H9 (cell line): Measurements from ENCODE around the gene PTDSS2. TPM values are rescaled to one million over a fixed set of nuclear protein-coding genes. Genes with fewer than 3 reads are reported as not detected.

Experiments
- DNase-seq: peaks from one replicate; pipeline ENCODE4 v3.0.0-alpha.2; 2017
- H2AFZ ChIP-seq: one replicate; pipeline ENCODE4 v1.6.1; 2013; ENCODE audit warnings: mild to moderate bottlenecking, low read length, control low read depth, moderate library complexity
- H2AK5ac ChIP-seq: 2 replicates; pipeline ENCODE4 v1.6.1; 2013; ENCODE audit warnings: low read length, control low read depth, mixed read lengths; ENCODE audit not compliant: insufficient read length
- H2BK120ac ChIP-seq: one replicate; pipeline ENCODE4 v1.6.1; 2013; ENCODE audit warnings: low read depth, mild to moderate bottlenecking, low read length, control low read depth, inconsistent platforms; ENCODE audit not compliant: poor library complexity, severe bottlenecking
- H2BK12ac ChIP-seq: 2 replicates; pipeline ENCODE4 v1.6.1; 2013; ENCODE audit warnings: low read length, control low read depth, mixed read lengths, low read depth; ENCODE audit not compliant: insufficient read length
- H2BK15ac ChIP-seq: 2 replicates; pipeline ENCODE4 v1.6.1; 2013; ENCODE audit warnings: low read depth, low read length, control low read depth
- H2BK20ac ChIP-seq: one replicate; pipeline ENCODE4 v1.6.1; 2013; ENCODE audit warnings: low read depth, mild to moderate bottlenecking, low read length, control low read depth, inconsistent platforms; ENCODE audit not compliant: poor library complexity, severe bottlenecking
- H2BK5ac ChIP-seq: 2 replicates; pipeline ENCODE4 v1.6.1; 2013; ENCODE audit warnings: low read length, control low read depth, mixed read lengths; ENCODE audit not compliant: insufficient read length
- H3K14ac ChIP-seq: 2 replicates; pipeline ENCODE4 v1.6.1; 2013; ENCODE audit warnings: low read length, control low read depth; ENCODE audit not compliant: insufficient read depth
- H3K18ac ChIP-seq: 2 replicates; pipeline ENCODE4 v1.6.1; 2013; ENCODE audit warnings: low read depth, mild to moderate bottlenecking, mixed read lengths, low read length, control low read depth; ENCODE audit not compliant: insufficient read length
- H3K23ac ChIP-seq: 2 replicates; pipeline ENCODE4 v1.6.1; 2013; ENCODE audit warnings: low read length, control low read depth, mixed read lengths, low read depth; ENCODE audit not compliant: insufficient read length
- H3K23me2 ChIP-seq: 2 replicates; pipeline ENCODE4 v1.6.1; 2013; ENCODE audit warnings: low read depth, mild to moderate bottlenecking, mixed read lengths, low read length, control low read depth; ENCODE audit not compliant: insufficient read length, poor library complexity, severe bottlenecking
- H3K27ac ChIP-seq: 2 replicates; pipeline ENCODE4 v1.5.1; 2013; ENCODE audit warnings: low read length, control low read depth, mixed read lengths, low read depth; ENCODE audit not compliant: insufficient read length
- H3K27me3 ChIP-seq: 2 replicates; pipeline ENCODE4 v1.6.1; 2013; ENCODE audit warnings: low read length, control low read depth, inconsistent platforms; ENCODE audit not compliant: insufficient read depth
- H3K4ac ChIP-seq: 2 replicates; pipeline ENCODE4 v1.6.1; 2013; ENCODE audit warnings: low read depth, mild to moderate bottlenecking, control low read depth, inconsistent platforms, low read length, moderate library complexity
- H3K4me1 ChIP-seq: 2 replicates; pipeline ENCODE4 v1.6.1; 2013; ENCODE audit warnings: low read length, control low read depth, inconsistent platforms; ENCODE audit not compliant: insufficient read depth
- H3K4me2 ChIP-seq: 2 replicates; pipeline ENCODE4 v1.6.1; 2013; ENCODE audit warnings: low read length, control low read depth, mixed read lengths; ENCODE audit not compliant: insufficient read length, insufficient read depth
- H3K56ac ChIP-seq: 2 replicates; pipeline ENCODE4 v1.6.1; 2013; ENCODE audit warnings: low read depth, mild to moderate bottlenecking, mixed read lengths, low read length, control low read depth; ENCODE audit not compliant: insufficient read length
- H3K79me1 ChIP-seq: 2 replicates; pipeline ENCODE4 v1.6.1; 2013; ENCODE audit warnings: low read depth, mild to moderate bottlenecking, moderate library complexity, low read length, control low read depth, inconsistent platforms; ENCODE audit not compliant: insufficient read depth, poor library complexity, severe bottlenecking
- H3K79me2 ChIP-seq: 2 replicates; pipeline ENCODE4 v1.6.1; 2013; ENCODE audit warnings: low read length, control low read depth, inconsistent platforms; ENCODE audit not compliant: insufficient read depth
- H3K9ac ChIP-seq: 2 replicates; pipeline ENCODE4 v1.6.1; 2013; ENCODE audit warnings: low read length, control low read depth, mixed read lengths; ENCODE audit not compliant: insufficient read length; ENCODE audit errors: extremely low read depth
- H3K9me3 ChIP-seq: one replicate; pipeline ENCODE4 v1.6.1; 2013; ENCODE audit warnings: low read depth, low read length, inconsistent platforms; ENCODE audit not compliant: control insufficient read depth
- H3T11ph ChIP-seq: one replicate; pipeline ENCODE4 v1.6.1; 2013; ENCODE audit warnings: mild to moderate bottlenecking, low read length, control low read depth, inconsistent platforms
- H4K20me1 ChIP-seq: one replicate; pipeline ENCODE4 v1.6.1; 2013; ENCODE audit not compliant: control insufficient read depth, insufficient read length, insufficient read depth
- H4K5ac ChIP-seq: 2 replicates; pipeline ENCODE4 v1.6.1; 2013; ENCODE audit warnings: low read depth, mild to moderate bottlenecking, mixed read lengths, low read length, control low read depth; ENCODE audit not compliant: insufficient read length
- H4K8ac ChIP-seq: replicated peaks from 2 replicates; pipeline ENCODE4 v1.6.1; 2013; ENCODE audit warnings: low read length, control low read depth, mixed read lengths, low read depth; ENCODE audit not compliant: insufficient read length
- H4K91ac ChIP-seq: 2 replicates; pipeline ENCODE4 v1.6.1; 2013; ENCODE audit warnings: low read depth, mild to moderate bottlenecking, moderate library complexity, mixed read lengths, low read length, control low read depth; ENCODE audit not compliant: insufficient read length
- H3K27ac Mint-ChIP-seq, 3 experiments: 2 replicates in 2 of 3; 3 replicates in 1 of 3; pipeline ENCODE4 v1.8.0; 2020 to 2021; ENCODE audit warnings: mixed read lengths in 3 of 3, mild to moderate bottlenecking in 1 of 3, moderate library complexity in 1 of 3
- H3K27me3 Mint-ChIP-seq: 2 replicates; pipeline ENCODE4 v1.8.0; 2021; ENCODE audit warnings: low read depth, mild to moderate bottlenecking, moderate library complexity, mixed read lengths
- H3K36me3 Mint-ChIP-seq, 3 experiments: 2 replicates in 2 of 3; 3 replicates in 1 of 3; pipeline ENCODE4 v1.8.0; 2020 to 2021; ENCODE audit warnings: low read depth in 3 of 3, mixed read lengths in 3 of 3; ENCODE audit not compliant: insufficient read depth in 1 of 3
- H3K4me1 Mint-ChIP-seq, 2 experiments: 2 replicates each; pipeline ENCODE4 v1.8.0; 2020; ENCODE audit warnings: mixed read lengths in 2 of 2
- H3K4me3 Mint-ChIP-seq, 2 experiments: 2 replicates in 1 of 2; 3 replicates in 1 of 2; pipeline ENCODE4 v1.8.0; 2020 to 2021; ENCODE audit warnings: mild to moderate bottlenecking in 2 of 2, mixed read lengths in 2 of 2, moderate library complexity in 1 of 2
- H3K9me3 Mint-ChIP-seq, 2 experiments: 2 replicates in 1 of 2; 3 replicates in 1 of 2; pipeline ENCODE4 v1.8.0; 2020; ENCODE audit warnings: mild to moderate bottlenecking in 2 of 2, mixed read lengths in 2 of 2, moderate library complexity in 1 of 2
- CTCF ChIP-seq: fragments of 200-600 bp; sonication (generic); conservative IDR thresholded peaks from 3 replicates; pipeline ENCODE4 v1.8.0; 2021; ENCODE audit warnings: antibody characterized with exemption, mild to moderate bottlenecking
- WGBS: extraction: QIAGEN DNeasy Blood & Tissue Kit; methylation state at CpG from one replicate; pipeline ENCODE4 v1.1.7; 2013; ENCODE audit warnings: missing lambda C conversion rate, low lambda C conversion rate, mixed read lengths; ENCODE audit not compliant: insufficient read length; ENCODE audit errors: extremely low coverage; 5-methylcytosine and 5-hydroxymethylcytosine counted together
- total RNA-seq: library from RNA; stranded (reverse); gene quantifications from 2 replicates; pipeline ENCODE4 v1.2.1, GENCODE V29; 2021

Gene PTDSS2
- total RNA-seq, 1 experiment from 2014 or later, result 55.3 TPM

GRCh38 chr11:442611-443081 lies 7.4 kb upstream of the PTDSS2 start:
- no peak overlapping the region for H4K8ac ChIP-seq
- H3K27ac Mint-ChIP-seq, result no peak overlapping the region
- TF ChIP-seq CTCF, result no peak

More at GRCh38 chr11:442611-443081, 7.4 kb upstream of the PTDSS2 start:
- Histone ChIP-seq H2AK5ac (no peak overlapping the region), H2BK120ac (no peak overlapping the region), H3K18ac (no peak overlapping the region), H2BK15ac (no peak overlapping the region), H3K14ac (no peak overlapping the region; the same call in 1 of the 2 replicates), H3K56ac (no peak overlapping the region), H4K91ac (no peak overlapping the region), H4K5ac (no peak overlapping the region), H3K27me3 (no peaks in the 10 kb centered on the region), H2AFZ (no peak overlapping the region), H2BK12ac (no peak overlapping the region), H3K4me1 (no peaks in the 10 kb centered on the region), H3K27ac (no peak overlapping the region), H3K4ac (no peak overlapping the region), H3K79me2 (no peaks in the 10 kb centered on the region), H3K4me2 (no peak overlapping the region), H2BK5ac (no peak overlapping the region), H3K9me3 (no peaks in the 10 kb centered on the region), H3K23me2 (peaks cover 7% of the 10 kb centered on the region), H3K9ac (no peak overlapping the region), H2BK20ac (no peak overlapping the region), H3K23ac (no peak overlapping the region), H3K79me1 (no peaks in the 10 kb centered on the region), H3T11ph (no peak overlapping the region), H4K20me1 (no peaks in the 10 kb centered on the region)
- no peaks in the 10 kb centered on the region for H3K36me3 Mint-ChIP-seq
- H3K4me1 Mint-ChIP-seq, result peaks cover 8 to 15% of the 10 kb centered on the region in 2 experiments
- H3K4me3 Mint-ChIP-seq, result no peak overlapping the region
- no CpG with 5 or more reads among the region's 16 CpGs for WGBS
- H3K9me3 Mint-ChIP-seq, result no peaks in the 10 kb centered on the region
- peaks cover 12% of the 10 kb centered on the region for H3K27me3 Mint-ChIP-seq
- no peak for DNase-seq
